Activated T-cell treated with anti-CD3 and anti-CD28 coated beads for 48 hours (primary cell): ENCODE measurements around the gene EMSY.
"Not testable (repeated sequence)": the region's sequence is repeated elsewhere in the genome, so short reads cannot be mapped to it uniquely, and the experiment has no call there.

Experiments used
- DNase-seq: peaks from one replicate; pipeline ENCODE4 v3.0.0-alpha.2; 2020; ENCODE audit warnings: low read depth

EMSY gene

DNA sequence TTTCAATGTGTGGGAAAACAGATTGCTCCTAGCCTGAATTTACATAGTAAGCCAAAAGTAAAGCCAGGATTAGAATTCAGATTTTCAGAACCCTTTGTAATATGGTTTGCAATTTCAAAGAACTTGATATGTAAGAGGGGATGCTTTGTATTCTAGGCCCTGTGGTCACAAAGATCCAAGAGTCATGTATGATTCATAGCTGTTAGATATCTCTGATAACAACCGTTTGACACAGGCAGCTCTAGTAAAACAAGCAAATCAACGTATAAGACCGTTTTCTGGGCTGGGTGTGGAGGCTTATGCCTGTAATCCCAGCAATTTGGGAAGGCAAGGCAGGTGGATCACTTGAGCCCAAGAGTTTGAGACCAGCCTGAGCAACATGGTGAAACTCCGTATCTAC, 79.6 kb downstream of the EMSY start:
- no peak for DNase-seq

DNA sequence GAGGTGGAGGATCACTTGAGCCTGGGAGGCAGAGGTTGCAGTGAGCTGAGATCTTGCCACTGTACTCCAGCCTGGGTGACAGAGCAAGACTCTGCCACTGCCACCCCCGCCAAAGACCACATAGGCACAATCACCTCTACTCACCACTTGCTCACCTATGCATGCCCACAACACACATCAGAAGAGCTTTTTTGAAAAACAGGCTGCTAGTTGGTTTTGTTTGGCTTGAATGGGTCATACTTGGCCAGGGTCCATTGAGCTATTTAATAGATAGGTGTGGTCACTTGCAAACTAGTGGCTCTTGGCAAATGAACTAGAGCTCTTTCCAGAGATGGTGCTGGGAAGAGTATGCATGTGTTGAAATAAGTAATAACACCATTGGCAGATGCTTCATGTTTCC, 80.1 kb downstream of the EMSY start:
- DNase-seq = no peak

DNA sequence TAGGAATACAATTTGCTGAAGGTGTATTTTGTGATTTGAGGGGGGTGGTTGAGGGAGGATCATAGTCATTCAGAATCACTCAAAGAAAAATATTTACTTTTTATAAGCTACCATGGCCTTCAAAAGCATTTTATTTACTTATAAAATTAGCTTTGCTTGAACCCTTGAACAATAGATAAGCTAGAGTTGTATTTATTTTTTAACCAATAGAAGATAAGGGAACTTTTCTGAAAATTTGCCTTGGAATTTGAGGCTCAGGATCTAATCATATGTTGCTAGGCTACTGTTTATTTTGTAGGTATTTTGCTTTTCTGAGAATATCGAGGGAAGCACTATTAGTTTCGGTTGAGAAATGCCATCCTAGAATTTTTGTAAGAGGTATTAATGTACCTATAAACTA, 82.1 kb downstream of the EMSY start:
- no peak for DNase-seq

DNA sequence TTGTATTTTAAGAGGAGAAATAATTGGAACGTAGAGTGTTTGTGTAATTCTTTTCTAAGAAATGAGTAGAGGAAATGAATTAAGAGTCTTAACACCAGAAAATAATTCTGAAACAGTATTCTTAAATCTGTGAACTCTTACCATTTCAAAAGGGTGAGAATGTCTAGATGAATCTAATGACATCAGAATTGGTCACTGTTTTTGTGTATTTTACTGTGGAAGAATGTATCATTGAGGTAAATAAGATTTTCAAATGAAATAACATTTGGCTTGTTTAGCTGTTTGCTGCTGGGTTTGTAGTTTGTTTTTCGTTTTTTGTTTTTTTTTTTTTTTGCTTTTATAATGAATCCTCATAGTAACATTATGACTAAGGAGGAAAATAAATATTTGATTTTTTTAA, 97.6 kb downstream of the EMSY start:
- DNase-seq = no peak

- DNase-seq = no peak
These were observed 98.3 kb downstream of the EMSY start for GRCh38 chr11:76543006-76543703.

- DNase-seq = no peak
These were observed 106.0 kb downstream of the EMSY start for GRCh38 chr11:76550781-76551180.

GRCh38 chr11:76551400-76551799, 106.6 kb downstream of the EMSY start:
- DNase-seq = no peak

DNA sequence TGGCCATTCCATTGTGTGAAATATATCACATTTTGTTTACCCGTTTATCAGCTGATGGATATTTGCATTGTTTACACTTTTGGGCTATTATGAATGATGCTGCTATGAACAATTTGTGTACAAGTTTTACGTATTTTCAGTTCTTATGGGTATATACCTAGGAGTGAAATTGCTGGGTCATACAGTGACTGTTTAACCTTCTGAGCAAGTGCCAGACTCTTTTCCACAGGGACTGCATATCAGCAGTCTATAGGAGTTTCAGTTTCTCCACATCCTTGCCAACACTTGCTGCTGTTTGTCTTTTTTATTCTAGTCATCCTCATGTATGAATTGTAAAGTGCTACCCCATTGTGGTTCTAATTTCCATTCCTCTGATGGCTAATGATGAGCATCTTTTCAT, 108.2 kb downstream of the EMSY start:
- no peak for DNase-seq

- no peak for DNase-seq
These were observed 109.0 kb downstream of the EMSY start for GRCh38 chr11:76553554-76554476.

DNA sequence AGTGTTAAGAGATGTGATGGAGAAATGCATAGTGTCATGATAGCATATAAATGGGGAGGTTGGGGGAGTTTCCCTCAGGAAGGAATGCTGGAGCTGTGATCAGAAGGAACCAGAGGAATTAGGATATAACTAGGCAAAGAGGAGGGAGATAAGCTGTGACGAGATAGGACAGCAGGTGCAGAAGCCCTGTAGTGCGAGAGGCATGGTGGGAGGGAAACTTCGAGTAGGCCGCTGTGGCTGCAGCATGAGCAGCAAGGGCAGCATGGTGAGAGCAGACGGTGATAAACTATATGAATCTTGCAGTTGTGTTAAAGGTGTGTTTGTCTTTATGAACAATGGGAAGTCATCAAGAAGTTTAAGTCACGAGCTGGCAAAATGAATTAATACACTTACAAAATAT, 109.9 kb downstream of the EMSY start:
- DNase-seq = no peak

GRCh38 chr11:76557466-76557865, 112.6 kb downstream of the EMSY start:
- DNase-seq = no peak

GRCh38 chr11:76558473-76558872, 113.7 kb downstream of the EMSY start:
- DNase-seq = no peak

GRCh38 chr11:76558891-76559290, 114.1 kb downstream of the EMSY start:
- no peak for DNase-seq

- no peak for DNase-seq
These were observed 114.5 kb downstream of the EMSY start for GRCh38 chr11:76559346-76559745.

DNA sequence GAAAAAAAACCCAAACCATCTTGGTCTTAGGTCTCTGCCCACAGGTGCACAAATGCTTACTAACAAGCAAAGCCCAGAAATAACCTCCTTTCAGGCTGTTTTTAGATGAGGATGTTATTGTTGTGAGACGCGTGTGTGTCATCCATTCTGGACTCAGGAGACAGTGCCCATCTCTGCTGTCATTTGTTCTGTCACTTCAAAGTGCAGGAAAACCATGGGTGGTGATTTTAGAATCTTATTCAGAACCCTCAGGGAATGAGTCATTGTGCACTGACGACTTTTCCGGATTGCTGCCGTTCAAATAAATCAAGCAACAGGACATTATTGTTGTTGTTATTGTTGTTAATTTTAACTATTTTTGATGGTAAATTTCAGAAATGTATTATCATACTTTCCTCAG, 115.4 kb downstream of the EMSY start:
- no peak for DNase-seq

DNA sequence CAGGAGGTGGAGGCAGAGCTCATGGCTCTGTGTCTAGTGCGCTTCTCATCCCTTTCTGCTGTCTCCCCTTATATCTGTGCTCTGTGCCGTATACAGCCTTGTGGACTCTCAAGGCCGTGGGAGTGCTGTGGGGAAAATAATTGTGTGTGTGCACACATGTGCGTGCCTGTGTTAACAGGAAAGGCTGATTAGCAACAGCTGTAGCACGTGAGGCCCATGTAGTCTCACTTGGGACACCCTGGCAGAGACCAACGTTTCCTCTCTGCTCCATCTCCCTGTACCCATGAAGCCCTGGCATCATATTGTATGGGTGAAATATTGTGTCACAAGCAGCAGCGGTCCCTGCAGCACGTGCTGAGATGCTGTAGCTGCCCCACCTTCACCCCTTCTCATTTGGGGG, 116.4 kb downstream of the EMSY start:
- DNase-seq = no peak

GRCh38 chr11:76562541-76562940, 117.7 kb downstream of the EMSY start:
- no peak for DNase-seq

DNA sequence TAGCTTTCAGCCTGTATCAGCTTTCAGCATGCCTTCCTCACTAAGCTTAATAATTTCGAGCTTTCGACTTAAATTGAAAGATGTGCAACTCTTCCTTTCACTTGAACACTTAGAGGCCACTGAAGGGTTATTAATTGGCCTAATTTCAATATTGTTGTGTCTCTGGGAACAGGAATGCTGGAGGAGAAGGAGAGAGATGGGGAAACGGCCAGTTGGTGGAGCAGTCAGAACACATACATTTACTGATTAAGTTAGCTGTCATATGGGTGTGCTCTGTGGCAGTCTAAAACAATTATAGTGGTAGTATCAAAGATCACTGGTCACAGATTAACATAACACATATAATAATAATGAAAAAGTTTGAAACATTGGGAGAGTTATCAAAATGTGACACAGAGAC, 119.5 kb downstream of the EMSY start:
- DNase-seq = no peak

GRCh38 chr11:76566811-76567210, 122.0 kb downstream of the EMSY start:
- DNase-seq = no peak

DNA sequence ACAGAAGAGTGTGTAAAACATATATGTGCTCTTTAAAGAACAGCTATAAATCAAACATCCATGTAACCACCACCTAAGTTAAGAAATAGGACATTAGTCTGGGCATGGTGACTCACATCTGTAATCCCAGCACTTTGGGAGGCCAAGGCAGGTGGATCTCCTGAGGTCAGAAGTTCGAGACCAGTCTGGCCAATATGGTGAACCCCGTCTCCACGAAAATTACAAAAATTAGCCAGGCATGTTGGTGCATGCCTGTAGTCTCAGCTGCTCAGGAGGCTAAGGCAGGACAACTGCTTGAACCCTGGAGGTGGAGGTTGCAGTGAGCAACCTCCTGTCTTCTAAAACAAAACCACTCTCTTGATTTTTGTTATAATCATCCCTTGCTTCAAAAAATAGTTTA, 122.4 kb downstream of the EMSY start:
- no peak for DNase-seq

DNA sequence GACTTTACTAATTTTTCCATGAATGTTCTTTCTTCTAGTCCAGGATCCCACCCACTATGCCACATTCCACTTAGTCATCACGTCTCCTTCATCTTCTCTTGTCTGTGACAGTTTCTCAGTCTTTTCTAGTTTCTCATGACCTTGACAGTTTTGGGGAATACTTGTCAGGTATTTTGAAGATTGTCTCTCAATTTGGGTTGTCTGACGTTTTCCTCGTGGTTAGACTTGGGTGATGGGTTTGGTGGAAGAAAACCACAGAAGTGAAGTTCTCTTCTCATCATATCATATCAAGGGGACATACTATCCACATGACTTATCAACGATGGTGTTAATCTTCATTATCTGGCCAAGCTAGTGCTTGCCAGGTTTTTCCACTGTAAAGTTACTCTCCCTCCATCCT, 123.3 kb downstream of the EMSY start:
- DNase-seq = no peak

DNA sequence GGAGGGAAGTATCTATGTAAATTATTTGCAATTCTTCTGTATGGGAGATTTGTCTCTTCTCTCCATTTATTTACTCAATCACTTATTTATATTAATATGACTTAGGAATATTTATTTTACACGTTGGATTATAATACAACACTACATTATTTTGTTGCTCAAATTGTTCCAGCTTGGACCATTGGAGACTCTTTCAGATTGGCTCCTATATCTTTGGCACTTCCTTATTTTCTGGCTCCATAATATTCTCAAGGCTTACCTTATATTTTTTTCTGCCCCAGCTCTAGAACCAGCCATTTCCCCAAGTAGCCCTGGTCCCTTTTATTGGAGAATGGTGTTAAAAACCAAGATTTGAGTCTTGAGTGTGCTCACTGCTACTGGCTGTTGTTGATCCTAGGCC, 123.8 kb downstream of the EMSY start:
- no peak for DNase-seq

DNA sequence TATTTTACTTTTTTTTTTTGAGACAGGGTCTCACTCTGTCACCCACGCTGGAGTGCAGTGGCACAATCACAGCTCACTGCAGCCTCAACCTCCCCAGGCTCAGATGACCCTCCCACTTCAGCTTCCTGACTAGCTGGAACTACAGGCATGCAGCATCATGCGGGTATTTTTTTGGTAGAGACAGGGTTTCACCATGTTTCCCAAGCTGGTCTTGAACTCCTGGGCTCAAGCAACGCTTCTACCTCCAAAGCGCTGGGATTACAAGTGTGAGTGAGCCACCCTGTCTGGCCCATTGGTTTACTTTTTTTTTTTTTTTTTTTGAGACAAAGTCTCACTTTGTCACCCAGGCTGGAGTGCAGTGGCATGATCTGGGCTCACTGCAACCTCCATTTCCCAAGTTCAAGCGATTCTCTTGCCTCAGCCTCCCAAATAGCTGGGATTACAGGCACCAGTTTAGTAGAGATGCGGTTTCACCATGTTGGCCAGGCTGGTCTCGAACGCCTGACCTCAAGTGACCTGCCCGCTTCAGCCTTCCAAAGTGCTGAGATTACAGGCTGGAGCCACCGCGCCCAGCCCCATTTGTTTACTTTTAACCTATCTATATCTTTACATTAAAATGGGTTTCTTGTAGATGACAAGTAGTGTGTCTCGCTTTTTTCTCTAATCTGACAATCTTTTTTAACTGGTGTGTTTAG, 127.5 kb downstream of the EMSY start:
- not testable (repeated sequence) for DNase-seq
